NCI-H187 treated with DMSO at 0.1 percent for 48 hours (cell line): ENCODE results near the gene NYAP2.

Experiments used
- DNase-seq: peaks from one replicate; lab custom pipeline; 2025; lab: John Stamatoyannopoulos, UW

NYAP2 gene

GRCh38 chr2:225428360-225428759, 28.9 kb downstream of the NYAP2 start:
- no peak for DNase-seq

- DNase-seq = peak; percentile 40
These were observed 30.2 kb downstream of the NYAP2 start for GRCh38 chr2:225429717-225430116.

- no peak for DNase-seq
These were observed 31.8 kb downstream of the NYAP2 start for GRCh38 chr2:225431105-225431863.

GRCh38 chr2:225434014-225434413, 34.5 kb downstream of the NYAP2 start:
- DNase-seq = no peak

- no peak for DNase-seq
These were observed 37.8 kb downstream of the NYAP2 start for GRCh38 chr2:225437319-225437718.

- DNase-seq = no peak
These were observed 38.7 kb downstream of the NYAP2 start for GRCh38 chr2:225438248-225438647.

GRCh38 chr2:225452677-225453076, 53.2 kb downstream of the NYAP2 start:
- DNase-seq = no peak

- no peak for DNase-seq
These were observed 54.9 kb downstream of the NYAP2 start for GRCh38 chr2:225454412-225454811.

- no peak for DNase-seq
These were observed 57.2 kb downstream of the NYAP2 start for GRCh38 chr2:225456619-225457260.

GRCh38 chr2:225457482-225457881, 58.0 kb downstream of the NYAP2 start:
- no peak for DNase-seq

- no peak for DNase-seq
These were observed 59.1 kb downstream of the NYAP2 start for GRCh38 chr2:225458431-225459117.

GRCh38 chr2:225462417-225462816, 62.9 kb downstream of the NYAP2 start:
- no peak for DNase-seq

- no peak for DNase-seq
These were observed 63.4 kb downstream of the NYAP2 start for GRCh38 chr2:225462945-225463344.

GRCh38 chr2:225463449-225463848, 63.9 kb downstream of the NYAP2 start:
- DNase-seq = no peak

- no peak for DNase-seq
These were observed 65.0 kb downstream of the NYAP2 start for GRCh38 chr2:225464346-225465025.

- DNase-seq = no peak
These were observed 66.3 kb downstream of the NYAP2 start for GRCh38 chr2:225465827-225466226.

GRCh38 chr2:225466891-225467604, 67.5 kb downstream of the NYAP2 start:
- no peak for DNase-seq

GRCh38 chr2:225468131-225468530, 68.6 kb downstream of the NYAP2 start:
- no peak for DNase-seq

GRCh38 chr2:225471039-225471438, 71.5 kb downstream of the NYAP2 start:
- DNase-seq = no peak

- no peak for DNase-seq
These were observed 72.0 kb downstream of the NYAP2 start for GRCh38 chr2:225471482-225471881.

GRCh38 chr2:225472161-225472560, 72.7 kb downstream of the NYAP2 start:
- DNase-seq = no peak

GRCh38 chr2:225479386-225479785, 79.9 kb downstream of the NYAP2 start:
- no peak for DNase-seq
